ENCODE measurements around the gene LUC7L.
A peak's percentile ranks its signal among the peaks of the same experiment; 100 is the strongest.

The LUC7L gene

DNA sequence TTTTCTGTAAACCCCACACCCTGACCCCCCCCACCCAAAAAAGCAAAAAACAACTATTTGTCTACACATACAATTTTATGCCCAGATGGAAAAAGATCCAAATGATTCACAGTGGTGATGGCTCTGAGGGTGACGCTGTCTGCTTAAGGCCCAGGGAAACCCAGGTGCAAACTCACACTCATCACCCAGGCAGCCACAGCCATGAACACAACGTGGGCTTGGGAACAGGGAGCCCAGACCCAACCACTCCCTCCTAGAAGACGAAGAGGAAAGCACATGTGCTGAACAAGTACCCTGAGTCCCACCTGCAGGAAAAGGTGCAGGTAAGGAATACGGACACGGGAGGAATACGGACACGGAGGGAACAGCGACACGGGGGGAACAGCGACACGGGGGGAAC lies 43.6 kb downstream of the LUC7L start:
- TF ChIP-seq, protein P1, sequence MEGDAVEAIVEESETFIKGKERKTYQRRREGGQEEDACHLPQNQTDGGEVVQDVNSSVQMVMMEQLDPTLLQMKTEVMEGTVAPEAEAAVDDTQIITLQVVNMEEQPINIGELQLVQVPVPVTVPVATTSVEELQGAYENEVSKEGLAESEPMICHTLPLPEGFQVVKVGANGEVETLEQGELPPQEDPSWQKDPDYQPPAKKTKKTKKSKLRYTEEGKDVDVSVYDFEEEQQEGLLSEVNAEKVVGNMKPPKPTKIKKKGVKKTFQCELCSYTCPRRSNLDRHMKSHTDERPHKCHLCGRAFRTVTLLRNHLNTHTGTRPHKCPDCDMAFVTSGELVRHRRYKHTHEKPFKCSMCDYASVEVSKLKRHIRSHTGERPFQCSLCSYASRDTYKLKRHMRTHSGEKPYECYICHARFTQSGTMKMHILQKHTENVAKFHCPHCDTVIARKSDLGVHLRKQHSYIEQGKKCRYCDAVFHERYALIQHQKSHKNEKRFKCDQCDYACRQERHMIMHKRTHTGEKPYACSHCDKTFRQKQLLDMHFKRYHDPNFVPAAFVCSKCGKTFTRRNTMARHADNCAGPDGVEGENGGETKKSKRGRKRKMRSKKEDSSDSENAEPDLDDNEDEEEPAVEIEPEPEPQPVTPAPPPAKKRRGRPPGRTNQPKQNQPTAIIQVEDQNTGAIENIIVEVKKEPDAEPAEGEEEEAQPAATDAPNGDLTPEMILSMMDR (conservative IDR thresholded peaks at IDR 0.05; ENCODE audit: low read depth, low read length) = no peak
- DNase-seq (ENCODE audit: low read depth) = no peak
- H3K4me3 ChIP-seq (ENCODE audit: low read length) = no peak overlapping the region

DNA sequence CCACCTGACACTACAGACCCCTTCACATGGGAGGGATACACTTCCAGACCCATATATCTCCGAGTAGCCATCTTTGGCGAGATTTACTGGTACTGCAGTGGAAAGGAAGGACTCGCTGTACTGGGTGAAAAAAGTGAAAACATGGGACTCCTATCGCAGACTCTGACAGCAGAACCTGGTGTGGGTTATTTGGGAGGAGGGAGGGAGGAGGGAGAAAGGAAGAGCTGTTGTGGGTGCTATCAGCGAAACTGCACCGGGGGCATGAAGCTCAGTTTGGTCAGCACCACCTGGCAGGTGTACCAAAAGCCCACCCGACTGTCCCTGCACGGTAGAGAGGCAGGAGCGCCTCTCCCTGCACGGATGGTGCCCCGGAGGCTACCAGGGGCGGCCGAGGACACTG lies 44.0 kb downstream of the LUC7L start:
- no peak overlapping the region for H3K4me3 ChIP-seq (ENCODE audit: low read length)
- DNase-seq (ENCODE audit: low read depth) = no peak
- TF ChIP-seq, protein P1 (conservative IDR thresholded peaks at IDR 0.05; ENCODE audit: low read depth, low read length) = no peak

DNA sequence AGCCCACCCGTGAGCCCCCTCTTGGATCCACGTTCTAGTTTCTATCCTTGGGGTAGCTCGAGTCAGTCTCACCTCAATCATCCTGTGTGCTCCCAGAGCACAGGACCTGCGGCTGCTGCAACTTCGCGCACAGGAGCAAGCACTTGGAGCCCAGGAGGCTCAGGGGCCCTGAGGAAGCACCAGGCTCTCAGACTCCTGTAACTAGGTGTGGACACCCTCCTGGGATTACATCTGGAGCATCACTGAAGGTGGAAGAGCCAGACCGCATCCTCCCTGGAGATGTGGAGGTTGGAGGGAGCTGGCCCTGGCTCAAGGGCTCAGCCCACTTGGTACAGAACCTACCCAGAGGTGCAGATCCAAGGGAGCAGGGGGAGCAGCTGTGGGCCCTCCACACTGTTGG lies 46.2 kb downstream of the LUC7L start:
- DNase-seq (ENCODE audit: low read depth) = no peak
- TF ChIP-seq, protein P1 (conservative IDR thresholded peaks at IDR 0.05; ENCODE audit: low read depth, low read length) = no peak
- no peak overlapping the region for H3K4me3 ChIP-seq (ENCODE audit: low read length)

DNA sequence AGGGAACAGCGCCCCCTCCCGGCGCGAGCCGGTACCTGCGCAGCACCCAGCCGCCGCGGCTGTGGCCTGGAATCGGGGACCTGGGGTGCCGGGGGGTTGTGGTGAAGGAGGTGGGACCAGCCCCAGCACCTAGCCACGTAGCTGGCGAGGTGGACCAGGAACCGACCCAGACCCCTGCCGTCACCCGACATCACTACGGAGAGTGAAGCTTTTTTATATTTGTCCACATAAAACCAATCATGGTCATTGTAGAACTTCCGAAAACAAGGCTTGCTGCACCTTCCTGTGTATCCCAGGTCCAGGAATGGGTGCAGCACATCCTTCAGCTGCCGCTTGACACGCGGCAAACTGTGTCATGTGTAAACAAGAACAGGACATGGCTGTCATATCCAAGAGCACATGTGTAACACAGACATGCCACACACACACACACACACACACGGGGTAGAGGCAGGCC lies 47.7 kb downstream of the LUC7L start:
- TF ChIP-seq, protein P1 (conservative IDR thresholded peaks at IDR 0.05; ENCODE audit: low read depth, low read length) = peak; percentile 84
- H3K4me3 ChIP-seq (ENCODE audit: low read length) = no peak overlapping the region
- DNase-seq (ENCODE audit: low read depth) = no peak

DNA sequence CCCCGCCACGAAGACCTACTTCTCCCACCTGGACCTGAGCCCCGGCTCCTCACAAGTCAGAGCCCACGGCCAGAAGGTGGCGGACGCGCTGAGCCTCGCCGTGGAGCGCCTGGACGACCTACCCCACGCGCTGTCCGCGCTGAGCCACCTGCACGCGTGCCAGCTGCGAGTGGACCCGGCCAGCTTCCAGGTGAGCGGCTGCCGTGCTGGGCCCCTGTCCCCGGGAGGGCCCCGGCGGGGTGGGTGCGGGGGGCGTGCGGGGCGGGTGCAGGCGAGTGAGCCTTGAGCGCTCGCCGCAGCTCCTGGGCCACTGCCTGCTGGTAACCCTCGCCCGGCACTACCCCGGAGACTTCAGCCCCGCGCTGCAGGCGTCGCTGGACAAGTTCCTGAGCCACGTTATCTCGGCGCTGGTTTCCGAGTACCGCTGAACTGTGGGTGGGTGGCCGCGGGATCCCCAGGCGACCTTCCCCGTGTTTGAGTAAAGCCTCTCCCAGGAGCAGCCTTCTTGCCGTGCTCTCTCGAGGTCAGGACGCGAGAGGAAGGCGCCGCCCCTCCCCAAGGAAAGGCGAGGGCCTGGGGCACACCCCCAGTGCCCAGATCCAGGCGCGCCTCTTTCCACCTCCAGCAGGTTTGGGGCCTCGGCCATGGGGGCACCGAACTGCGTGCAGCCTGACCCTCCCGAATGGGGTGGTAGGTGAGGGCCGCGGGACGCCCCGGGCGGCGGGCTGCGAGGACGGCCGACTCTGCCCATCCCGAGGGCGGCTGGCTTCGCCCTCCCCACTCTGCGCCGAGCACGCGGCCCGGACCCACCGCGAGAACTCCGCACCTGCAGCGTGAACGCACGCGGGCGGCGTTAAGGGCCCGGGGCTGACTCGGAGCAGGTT lies 48.3 kb downstream of the LUC7L start:
- DNase-seq (ENCODE audit: low read depth) = no peak
- TF ChIP-seq, protein P1 (conservative IDR thresholded peaks at IDR 0.05; ENCODE audit: low read depth, low read length) = no peak
- peak overlapping the region; percentile 33 for H3K4me3 ChIP-seq (ENCODE audit: low read length)

DNA sequence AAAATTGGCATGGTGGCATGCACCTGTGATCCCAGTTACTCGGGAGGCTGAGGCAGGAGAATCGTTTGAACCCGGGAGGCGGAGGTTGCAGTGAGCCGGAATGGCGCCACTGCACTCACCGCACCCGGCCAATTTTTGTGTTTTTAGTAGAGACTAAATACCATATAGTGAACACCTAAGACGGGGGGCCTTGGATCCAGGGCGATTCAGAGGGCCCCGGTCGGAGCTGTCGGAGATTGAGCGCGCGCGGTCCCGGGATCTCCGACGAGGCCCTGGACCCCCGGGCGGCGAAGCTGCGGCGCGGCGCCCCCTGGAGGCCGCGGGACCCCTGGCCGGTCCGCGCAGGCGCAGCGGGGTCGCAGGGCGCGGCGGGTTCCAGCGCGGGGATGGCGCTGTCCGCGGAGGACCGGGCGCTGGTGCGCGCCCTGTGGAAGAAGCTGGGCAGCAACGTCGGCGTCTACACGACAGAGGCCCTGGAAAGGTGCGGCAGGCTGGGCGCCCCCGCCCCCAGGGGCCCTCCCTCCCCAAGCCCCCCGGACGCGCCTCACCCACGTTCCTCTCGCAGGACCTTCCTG lies 49.1 kb downstream of the LUC7L start, which contains the start of gene HBQ1:
Gene HBQ1, plus strand, starts transcription at position 359 of the 575 bp plus-strand sequence. Its CDS starts 28 bp downstream, at position 387.
- no peak for DNase-seq (ENCODE audit: low read depth)
- peak within 1 kb of the TSS; percentile 33 for H3K4me3 ChIP-seq (ENCODE audit: low read length)
- TF ChIP-seq, protein P1 (conservative IDR thresholded peaks at IDR 0.05; ENCODE audit: low read depth, low read length) = peak; percentile 38

All from retinal pigment epithelial cell (primary cell).